ENCODE results near the gene PCBP3.
"Not testable (repeated sequence)": the region's sequence is repeated elsewhere in the genome, so short reads cannot be mapped to it uniquely, and the experiment has no call there.

GRCh38 chr21:45975667-45976409, 332.3 kb downstream of the PCBP3 start:
- TF ChIP-seq POLR2A, POLR2AphosphoS5 (IDR thresholded peaks at IDR 0.05; ENCODE audit: low read depth, low read length): not testable (repeated sequence)
